ENCODE data around the gene KBTBD2. TPM values are rescaled to one million over a fixed set of nuclear protein-coding genes. Genes with fewer than 3 reads are reported as not detected.
A peak's percentile ranks its signal among the peaks of the same experiment; 100 is the strongest.
"Not testable (repeated sequence)": the region's sequence is repeated elsewhere in the genome, so short reads cannot be mapped to it uniquely, and the experiment has no call there.

KBTBD2 gene
- total RNA-seq, 6 donors from 2014 or later, result 19.0 to 53.1 (median 32.2) TPM

- WGBS, 2 donors, result 16 to 18% methylated on average over 9 of the region's 9 CpGs
- no peak for TF ChIP-seq POLR2A (IDR thresholded peaks at IDR 0.05)
- TF ChIP-seq, protein P1, sequence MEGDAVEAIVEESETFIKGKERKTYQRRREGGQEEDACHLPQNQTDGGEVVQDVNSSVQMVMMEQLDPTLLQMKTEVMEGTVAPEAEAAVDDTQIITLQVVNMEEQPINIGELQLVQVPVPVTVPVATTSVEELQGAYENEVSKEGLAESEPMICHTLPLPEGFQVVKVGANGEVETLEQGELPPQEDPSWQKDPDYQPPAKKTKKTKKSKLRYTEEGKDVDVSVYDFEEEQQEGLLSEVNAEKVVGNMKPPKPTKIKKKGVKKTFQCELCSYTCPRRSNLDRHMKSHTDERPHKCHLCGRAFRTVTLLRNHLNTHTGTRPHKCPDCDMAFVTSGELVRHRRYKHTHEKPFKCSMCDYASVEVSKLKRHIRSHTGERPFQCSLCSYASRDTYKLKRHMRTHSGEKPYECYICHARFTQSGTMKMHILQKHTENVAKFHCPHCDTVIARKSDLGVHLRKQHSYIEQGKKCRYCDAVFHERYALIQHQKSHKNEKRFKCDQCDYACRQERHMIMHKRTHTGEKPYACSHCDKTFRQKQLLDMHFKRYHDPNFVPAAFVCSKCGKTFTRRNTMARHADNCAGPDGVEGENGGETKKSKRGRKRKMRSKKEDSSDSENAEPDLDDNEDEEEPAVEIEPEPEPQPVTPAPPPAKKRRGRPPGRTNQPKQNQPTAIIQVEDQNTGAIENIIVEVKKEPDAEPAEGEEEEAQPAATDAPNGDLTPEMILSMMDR (IDR thresholded peaks at IDR 0.05), result peak; percentile 77 to 90 (median 85)
- ATAC-seq (ENCODE audit: low FRiP score in 2 of 2) (peak; percentile 92 to 98), DNase-seq (peak in 1 of 2 donors; percentile 96)
- Histone ChIP-seq H3K36me3 (no peaks in the 10 kb centered on the region), H3K27ac (peak overlapping the region in 1 of 4 donors; percentile 11), H3K4me1 (peaks cover 0 to 8% (median 5%) of the 10 kb centered on the region in 4 donors), H3K9me3 (no peaks in the 10 kb centered on the region), H3K4me3 (no peak overlapping the region), H3K27me3 (no peaks in the 10 kb centered on the region)
Observed at GRCh38 chr7:32846630-32847225, 44.8 kb downstream of the KBTBD2 start.

DNA sequence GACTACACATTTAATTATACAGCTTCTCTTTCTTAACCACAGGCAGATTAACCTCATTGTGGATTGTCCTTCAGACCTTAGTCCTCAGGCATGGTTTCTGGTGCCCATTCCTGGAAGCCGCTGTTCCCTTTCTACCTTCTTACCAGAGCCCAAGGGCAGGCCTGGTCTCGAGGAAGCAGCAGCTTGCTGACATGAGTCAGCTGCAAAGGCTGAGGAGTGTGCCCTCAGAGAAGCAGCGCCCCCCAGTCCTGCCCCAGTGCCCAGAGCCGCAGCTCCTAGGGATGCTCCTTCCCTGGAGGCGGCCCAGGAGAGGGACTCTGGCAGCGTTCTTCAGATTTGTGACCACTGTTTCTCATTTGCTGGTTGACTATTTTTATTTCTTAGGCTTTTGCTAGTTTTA is 46.8 kb downstream of the KBTBD2 start:
- H3K4me3 ChIP-seq; H3K9me3 ChIP-seq; DNase-seq; H3K4me1 ChIP-seq; ATAC-seq (ENCODE audit: low FRiP score in 2 of 2); H3K36me3 ChIP-seq; H3K27me3 ChIP-seq; H3K27ac ChIP-seq: not testable (repeated sequence)
- 89 to 90% methylated on average over 5 to 6 of the region's 6 CpGs for WGBS, 2 donors

DNA sequence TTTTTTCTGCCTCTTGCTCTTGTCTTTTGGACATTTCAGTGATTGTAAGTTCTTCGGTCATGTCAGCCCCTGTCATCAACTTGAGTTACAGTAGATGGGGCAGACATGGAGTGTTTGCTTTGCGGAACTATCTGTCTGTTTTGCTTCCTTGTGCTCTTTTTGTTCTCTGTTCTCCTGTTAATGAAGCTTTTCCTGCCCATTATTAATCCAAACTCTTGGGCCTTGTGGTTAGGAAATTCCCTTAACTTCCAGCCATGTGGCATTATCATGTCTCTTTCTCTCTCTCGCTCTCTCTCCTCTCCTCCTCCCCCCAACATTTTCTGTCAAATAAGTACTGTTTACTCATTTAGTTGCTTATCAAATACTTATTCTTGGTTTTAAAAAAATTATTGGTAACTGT is 47.8 kb downstream of the KBTBD2 start:
- H3K27ac ChIP-seq; H3K27me3 ChIP-seq; H3K9me3 ChIP-seq; ATAC-seq (ENCODE audit: low FRiP score in 2 of 2); H3K4me1 ChIP-seq; DNase-seq; H3K4me3 ChIP-seq; H3K36me3 ChIP-seq: not testable (repeated sequence)
- 71 to 74% methylated on average over 3 of the region's 3 CpGs for WGBS, 2 donors

GRCh38 chr7:32839846-32840245 is 51.7 kb downstream of the KBTBD2 start:
- H3K27me3 ChIP-seq; ATAC-seq (ENCODE audit: low FRiP score in 2 of 2); H3K4me1 ChIP-seq; H3K36me3 ChIP-seq; H3K4me3 ChIP-seq; H3K27ac ChIP-seq; H3K9me3 ChIP-seq: not testable (repeated sequence)
- WGBS, 2 donors, result 47 to 50% methylated on average over 8 of the region's 8 CpGs
- peak in 1 of 2 donors; percentile 26 for DNase-seq

DNA sequence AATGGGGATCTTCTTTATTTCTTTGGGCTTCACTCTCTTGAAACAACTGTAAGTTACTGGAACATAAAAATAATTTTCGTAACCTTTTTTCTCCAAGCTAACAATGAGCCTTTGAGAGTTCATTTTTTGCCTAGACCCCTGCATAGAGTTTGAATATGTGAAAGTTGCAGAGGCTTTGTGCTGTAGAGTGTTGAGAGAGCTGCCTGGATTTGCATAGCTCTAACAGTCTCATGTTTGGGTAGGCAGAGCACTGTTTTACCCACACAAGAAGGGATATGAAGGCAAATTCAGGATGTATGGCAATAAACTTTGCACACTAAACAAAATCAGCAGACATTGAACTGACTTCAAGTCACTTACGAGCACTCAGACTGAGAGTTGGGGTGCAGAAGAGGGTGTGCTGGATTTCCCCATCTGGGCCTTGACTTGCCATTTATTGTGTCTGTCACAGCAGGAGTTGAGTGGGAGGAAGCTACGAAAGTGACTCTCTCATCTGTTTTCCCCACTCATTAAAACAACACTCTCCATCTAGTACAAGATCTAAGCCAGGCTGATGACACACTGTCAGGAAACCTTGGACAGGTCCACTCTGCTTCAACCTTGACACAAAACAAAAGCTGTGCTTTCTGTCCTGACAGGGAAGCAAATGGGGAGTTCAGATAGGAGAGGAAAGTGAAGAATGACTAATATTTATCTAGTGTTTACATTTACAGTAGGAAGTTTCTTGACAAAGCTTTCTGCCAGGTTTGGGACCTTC is 62.4 kb downstream of the KBTBD2 start:
- not testable (repeated sequence) for H3K27ac ChIP-seq; H3K27me3 ChIP-seq; ATAC-seq (ENCODE audit: low FRiP score in 2 of 2); H3K36me3 ChIP-seq; DNase-seq; H3K4me1 ChIP-seq; H3K4me3 ChIP-seq; H3K9me3 ChIP-seq
- 57 to 97% methylated on average over 1 to 2 of the region's 3 CpGs for WGBS, 2 donors

Other genes with a start within 250 kb of the KBTBD2 start
- gene FKBP9, start 65.7 kb upstream of the KBTBD2 start, total RNA-seq, result 100 to 1,000 TPM; 117 to 262 (median 136) TPM
- 10 to 100 TPM; 18.4 to 52.3 (median 25.0) TPM for gene NT5C3A, start 171.0 kb upstream of the KBTBD2 start, total RNA-seq
- 10 to 100 TPM in 4 of 6 donors, 1 to 10 TPM in 2; 5.9 to 15.7 (median 11.9) TPM for gene RP9, start 217.6 kb upstream of the KBTBD2 start, total RNA-seq
- 10 to 100 TPM; 14.5 to 72.3 (median 20.6) TPM for gene BBS9, start 237.8 kb upstream of the KBTBD2 start, total RNA-seq